Activated CD4-positive, alpha-beta T cell treated with anti-CD3 and anti-CD28 coated beads, Interleukin-2, amount 10 ng/mL, durations not matched to agents 7 days and 5 days (primary cell): Measurements from ENCODE around the gene OR8B2. TPM values are rescaled to one million over a fixed set of nuclear protein-coding genes. Genes with fewer than 3 reads are reported as not detected.
"Not testable (repeated sequence)": the region's sequence is repeated elsewhere in the genome, so short reads cannot be mapped to it uniquely, and the experiment has no call there.

Experiments used
- CTCF ChIA-PET: fragments of 350-600 bp; sonication (Branson Sonifier 250); formaldehyde crosslinking; loops from one replicate; lab custom pipeline; 2021; ENCODE audit warnings: antibody characterized with exemption; lab: Charles Lee
- POLR2A ChIA-PET: fragments of 350-600 bp; sonication (Branson Sonifier 250); formaldehyde crosslinking; loops from one replicate; lab custom pipeline; 2021; ENCODE audit warnings: antibody characterized with exemption; lab: Charles Lee
- DNase-seq: peaks from one replicate; pipeline ENCODE4 v3.0.0-alpha.2; 2020
- H3K27ac Mint-ChIP-seq: one replicate; pipeline ENCODE4 v1.8.0; 2021; ENCODE audit warnings: mild to moderate bottlenecking, moderate library complexity, mixed read lengths
- H3K27me3 Mint-ChIP-seq: one replicate; pipeline ENCODE4 v1.8.0; 2021; ENCODE audit warnings: mixed read lengths
- H3K36me3 Mint-ChIP-seq: one replicate; pipeline ENCODE4 v1.8.0; 2021; ENCODE audit warnings: low read depth, mixed read lengths
- H3K4me1 Mint-ChIP-seq: one replicate; pipeline ENCODE4 v1.8.0; 2021; ENCODE audit warnings: mixed read lengths
- H3K4me3 Mint-ChIP-seq: one replicate; pipeline ENCODE4 v1.8.0; 2021; ENCODE audit warnings: mild to moderate bottlenecking, moderate library complexity, mixed read lengths
- H3K9me3 Mint-ChIP-seq: one replicate; pipeline ENCODE4 v1.8.0; 2021; ENCODE audit warnings: mixed read lengths
- total RNA-seq, 2 experiments: library from RNA; stranded (reverse); gene quantifications; one replicate each; pipeline ENCODE4 v1.2.3, GENCODE V29; 2021

Gene OR8B2, protein sequence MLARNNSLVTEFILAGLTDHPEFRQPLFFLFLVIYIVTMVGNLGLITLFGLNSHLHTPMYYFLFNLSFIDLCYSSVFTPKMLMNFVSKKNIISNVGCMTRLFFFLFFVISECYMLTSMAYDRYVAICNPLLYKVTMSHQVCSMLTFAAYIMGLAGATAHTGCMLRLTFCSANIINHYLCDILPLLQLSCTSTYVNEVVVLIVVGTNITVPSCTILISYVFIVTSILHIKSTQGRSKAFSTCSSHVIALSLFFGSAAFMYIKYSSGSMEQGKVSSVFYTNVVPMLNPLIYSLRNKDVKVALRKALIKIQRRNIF
- total RNA-seq: not detected

DNA sequence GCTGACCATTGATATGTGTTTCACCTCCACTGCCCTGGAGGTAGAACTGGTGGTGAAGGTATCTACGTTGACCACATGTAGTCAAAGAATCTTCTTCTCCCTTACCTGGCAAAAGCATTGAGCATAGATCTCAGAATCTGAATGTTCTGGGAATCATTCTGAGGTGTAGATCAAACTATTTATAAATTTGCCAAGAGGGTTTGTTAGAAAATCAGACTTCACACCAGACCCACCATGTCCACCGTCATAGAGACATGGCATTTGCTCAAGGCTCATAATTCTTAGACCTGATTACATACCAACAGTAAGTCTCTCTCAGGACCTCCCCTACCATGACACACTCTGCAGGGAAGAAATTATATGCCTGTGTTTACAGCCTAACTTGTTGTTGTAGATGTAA is at the start of gene OR8B2:
Gene OR8B2 (minus strand): TSS at position 101 of the 400 bp plus-strand sequence. CDS start 1,156 bp downstream, outside the sequence.
- no peak within 1 kb of the TSS for H3K27ac Mint-ChIP-seq
- CTCF ChIA-PET: no interaction called here
- H3K27me3 Mint-ChIP-seq: no peaks in the 10 kb centered on the region
- no peaks in the 10 kb centered on the region for H3K9me3 Mint-ChIP-seq
- POLR2A ChIA-PET: no interaction called here
- no peak within 1 kb of the TSS for H3K4me3 Mint-ChIP-seq
- H3K36me3 Mint-ChIP-seq: no peaks in the 10 kb centered on the region
- DNase-seq: no peak
- no peaks in the 10 kb centered on the region for H3K4me1 Mint-ChIP-seq

- ChIA-PET POLR2A (no interaction called here), CTCF (no interaction called here)
- Mint-ChIP-seq H3K27me3 (peaks cover 2% of the 10 kb centered on the region), H3K4me3 (no peak overlapping the region), H3K9me3 (peaks cover 4% of the 10 kb centered on the region), H3K36me3 (no peaks in the 10 kb centered on the region), H3K27ac (no peak overlapping the region), H3K4me1 (no peaks in the 10 kb centered on the region)
- no peak for DNase-seq
These were observed 45.3 kb upstream of the OR8B2 start for GRCh38 chr11:124429599-124429998.

DNA sequence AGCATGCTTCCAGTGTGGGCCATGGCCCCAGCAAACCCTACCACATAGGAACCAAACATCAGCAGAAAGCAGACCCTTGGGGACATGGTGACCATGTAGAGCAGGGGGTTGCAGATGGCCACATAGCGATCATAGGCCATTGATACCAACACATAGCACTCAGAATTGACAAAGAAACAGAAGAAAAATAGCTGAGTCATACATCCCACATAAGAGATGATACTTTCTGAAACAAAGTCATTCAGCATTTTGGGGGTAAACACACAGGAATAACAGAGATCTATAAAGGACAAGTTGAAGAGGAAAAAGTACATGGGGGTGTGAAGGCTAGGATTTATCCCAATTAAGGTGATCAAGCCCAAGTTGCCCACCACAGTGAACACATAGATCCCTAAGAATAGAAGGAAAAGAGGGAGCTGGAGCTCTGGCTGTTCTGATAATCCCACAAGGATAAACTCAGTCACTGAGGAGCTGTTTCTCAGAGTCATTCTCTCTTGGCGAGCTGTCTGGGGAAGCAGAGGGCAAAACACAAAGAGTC is 40.2 kb upstream of the OR8B2 start, which contains the start of gene OR8B4:
Gene OR8B4 (minus strand): TSS at position 488 of the 538 bp plus-strand sequence. CDS start 0 bp downstream, at position 488.
- no peak for DNase-seq
- Mint-ChIP-seq H3K4me3 (no peak within 1 kb of the TSS), H3K9me3 (no peaks in the 10 kb centered on the region), H3K4me1 (no peaks in the 10 kb centered on the region), H3K27ac (no peak within 1 kb of the TSS), H3K36me3 (no peaks in the 10 kb centered on the region), H3K27me3 (peaks cover 2% of the 10 kb centered on the region)
- ChIA-PET CTCF (no interaction called here), POLR2A (no interaction called here)

GRCh38 chr11:124421043-124421442 is 36.7 kb upstream of the OR8B2 start:
- H3K4me3 Mint-ChIP-seq: no peak overlapping the region
- H3K36me3 Mint-ChIP-seq: no peaks in the 10 kb centered on the region
- H3K27ac Mint-ChIP-seq: no peak overlapping the region
- ChIA-PET POLR2A (no interaction called here), CTCF (no interaction called here)
- DNase-seq: no peak
- peaks cover 9% of the 10 kb centered on the region for H3K27me3 Mint-ChIP-seq
- no peaks in the 10 kb centered on the region for H3K9me3 Mint-ChIP-seq
- H3K4me1 Mint-ChIP-seq: no peaks in the 10 kb centered on the region

- ChIA-PET CTCF (interaction anchor here (0.6 kb wide), 1 partner anchor 217 kb away, joined by 3 read pairs; no protein-coding TSS in a partner anchor), POLR2A (no interaction called here)
- Mint-ChIP-seq H3K27ac (no peak overlapping the region), H3K9me3 (no peaks in the 10 kb centered on the region), H3K27me3 (peaks cover 12% of the 10 kb centered on the region), H3K4me3 (no peak overlapping the region), H3K36me3 (no peaks in the 10 kb centered on the region), H3K4me1 (no peaks in the 10 kb centered on the region)
- peak; percentile 12 for DNase-seq
These were observed 31.1 kb upstream of the OR8B2 start for GRCh38 chr11:124415356-124415923.

GRCh38 chr11:124409906-124410305 is 25.6 kb upstream of the OR8B2 start:
- ChIA-PET POLR2A (no interaction called here), CTCF (no interaction called here)
- H3K27ac Mint-ChIP-seq: no peak overlapping the region
- H3K9me3 Mint-ChIP-seq: no peaks in the 10 kb centered on the region
- H3K4me3 Mint-ChIP-seq: no peak overlapping the region
- peaks cover 15% of the 10 kb centered on the region for H3K27me3 Mint-ChIP-seq
- H3K36me3 Mint-ChIP-seq: no peaks in the 10 kb centered on the region
- H3K4me1 Mint-ChIP-seq: no peaks in the 10 kb centered on the region
- DNase-seq: no peak

GRCh38 chr11:124405581-124405980 is 21.3 kb upstream of the OR8B2 start:
- Mint-ChIP-seq H3K4me3 (no peak overlapping the region), H3K27ac (no peak overlapping the region), H3K9me3 (no peaks in the 10 kb centered on the region), H3K36me3 (no peaks in the 10 kb centered on the region), H3K27me3 (peaks cover 13% of the 10 kb centered on the region), H3K4me1 (peaks cover 2% of the 10 kb centered on the region)
- CTCF ChIA-PET: no interaction called here
- POLR2A ChIA-PET: no interaction called here
- DNase-seq: no peak

DNA sequence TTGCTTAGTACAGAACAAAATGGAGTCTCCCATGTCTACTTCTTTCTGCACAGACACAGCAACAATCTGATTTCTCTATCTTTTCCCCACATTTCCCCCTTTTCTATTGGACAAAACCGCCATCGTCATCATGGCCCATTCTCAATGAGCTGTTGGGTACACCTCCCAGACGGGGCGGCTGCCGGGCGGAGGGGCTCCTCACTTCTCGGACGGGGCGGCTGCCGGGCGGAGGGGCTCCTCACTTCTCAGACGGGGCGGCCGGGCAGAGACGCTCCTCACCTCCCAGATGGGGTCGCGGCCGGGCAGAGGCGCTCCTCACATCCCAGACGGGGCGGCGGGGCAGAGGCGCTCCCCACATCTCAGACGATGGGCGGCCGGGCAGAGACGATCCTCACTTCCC is 18.9 kb upstream of the OR8B2 start:
- DNase-seq, H3K4me1 Mint-ChIP-seq, H3K27ac Mint-ChIP-seq, H3K9me3 Mint-ChIP-seq, CTCF ChIA-PET, H3K36me3 Mint-ChIP-seq, H3K4me3 Mint-ChIP-seq, POLR2A ChIA-PET, H3K27me3 Mint-ChIP-seq: not testable (repeated sequence)

DNA sequence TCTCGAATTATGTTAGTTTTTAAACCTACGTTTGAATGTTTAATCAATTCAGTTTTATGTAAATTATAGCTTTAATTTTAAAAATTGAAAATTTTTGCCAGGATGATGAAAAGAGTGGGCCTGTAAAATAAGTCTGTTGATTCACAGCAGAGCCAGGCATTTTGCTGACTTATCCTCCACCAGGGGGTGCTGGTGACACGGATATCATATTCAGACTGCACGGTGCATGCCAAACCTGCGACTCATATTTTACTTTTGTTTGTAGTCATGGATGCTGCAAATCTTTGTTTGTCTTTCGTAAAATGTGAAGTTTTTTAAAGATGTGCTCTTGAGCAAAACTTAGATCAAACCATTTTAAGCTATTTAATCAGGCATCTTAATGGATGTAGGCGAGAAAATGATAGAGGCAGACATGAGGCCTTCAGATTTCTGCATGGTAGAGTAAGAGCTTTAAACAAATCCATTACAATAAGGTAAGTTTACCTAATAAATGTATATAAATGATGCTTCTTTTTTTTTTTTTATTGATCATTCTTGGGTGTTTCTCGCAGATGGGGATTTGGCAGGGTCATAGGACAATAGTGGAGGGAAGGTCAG is 18.1 kb upstream of the OR8B2 start:
- ChIA-PET POLR2A (no interaction called here), CTCF (interaction anchor here (1.2 to 1.5 kb wide), 2 partner anchors 10 to 183 kb away, joined by 4 read pairs; no protein-coding TSS in a partner anchor)
- peaks cover 8% of the 10 kb centered on the region for H3K27me3 Mint-ChIP-seq
- H3K9me3 Mint-ChIP-seq: no peaks in the 10 kb centered on the region
- H3K27ac Mint-ChIP-seq: no peak overlapping the region
- H3K36me3 Mint-ChIP-seq: no peaks in the 10 kb centered on the region
- no peak overlapping the region for H3K4me3 Mint-ChIP-seq
- DNase-seq: peak; percentile 63
- peaks cover 2% of the 10 kb centered on the region for H3K4me1 Mint-ChIP-seq

- peaks cover 2% of the 10 kb centered on the region for H3K4me1 Mint-ChIP-seq
- H3K4me3 Mint-ChIP-seq: no peak within 1 kb of the TSS
- ChIA-PET POLR2A (no interaction called here), CTCF (no interaction called here)
- H3K36me3 Mint-ChIP-seq: no peaks in the 10 kb centered on the region
- H3K27ac Mint-ChIP-seq: no peak within 1 kb of the TSS
- H3K9me3 Mint-ChIP-seq: no peaks in the 10 kb centered on the region
- peaks cover 2% of the 10 kb centered on the region for H3K27me3 Mint-ChIP-seq
- DNase-seq: no peak
These were observed 14.6 kb upstream of the OR8B2 start, which contains the start of gene OR8B3 for GRCh38 chr11:124398924-124399323. TSS of gene OR8B3 (minus strand) at chr11:124399024. CDS start at chr11:124397351, 1,673 bp downstream.

- DNase-seq, H3K4me1 Mint-ChIP-seq, H3K27me3 Mint-ChIP-seq, H3K4me3 Mint-ChIP-seq, POLR2A ChIA-PET, H3K9me3 Mint-ChIP-seq, H3K27ac Mint-ChIP-seq, H3K36me3 Mint-ChIP-seq, CTCF ChIA-PET: not testable (repeated sequence)
These were observed 12.5 kb upstream of the OR8B2 start for GRCh38 chr11:124396847-124397246.

- Mint-ChIP-seq H3K27me3 (peaks cover 2% of the 10 kb centered on the region), H3K4me1 (no peaks in the 10 kb centered on the region), H3K27ac (no peak overlapping the region), H3K36me3 (no peaks in the 10 kb centered on the region), H3K9me3 (no peaks in the 10 kb centered on the region), H3K4me3 (no peak overlapping the region)
- ChIA-PET CTCF (no interaction called here), POLR2A (no interaction called here)
- DNase-seq: no peak
These were observed 10.1 kb upstream of the OR8B2 start for GRCh38 chr11:124394408-124394807.

DNA sequence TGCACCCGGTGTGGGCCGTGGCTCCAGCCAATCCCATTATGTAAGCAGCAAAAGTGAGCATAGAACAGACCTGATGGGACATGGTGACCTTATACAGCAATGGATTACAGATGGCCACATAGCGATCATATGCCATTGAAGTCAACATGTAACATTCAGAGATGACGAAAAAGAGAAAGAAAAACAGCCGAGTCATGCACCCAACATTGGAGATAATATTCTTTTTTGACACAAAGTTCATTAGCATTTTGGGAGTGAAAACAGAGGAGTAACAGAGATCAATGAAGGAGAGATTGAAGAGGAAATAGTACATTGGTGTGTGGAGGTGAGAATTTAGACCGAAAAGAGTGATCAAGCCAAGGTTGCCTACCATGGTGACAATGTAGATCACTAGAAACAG is 1.4 kb downstream of the OR8B2 start:
- CTCF ChIA-PET, H3K4me1 Mint-ChIP-seq, DNase-seq, H3K27me3 Mint-ChIP-seq, POLR2A ChIA-PET, H3K4me3 Mint-ChIP-seq, H3K36me3 Mint-ChIP-seq, H3K27ac Mint-ChIP-seq, H3K9me3 Mint-ChIP-seq: not testable (repeated sequence)
